ENCODE data around the gene THSD4. TPM values are rescaled to one million over a fixed set of nuclear protein-coding genes. Genes with fewer than 3 reads are reported as not detected.
A peak's percentile ranks its signal among the peaks of the same experiment; 100 is the strongest.

Gene THSD4
- total RNA-seq, 2 experiments from 2014 or later = not detected

DNA sequence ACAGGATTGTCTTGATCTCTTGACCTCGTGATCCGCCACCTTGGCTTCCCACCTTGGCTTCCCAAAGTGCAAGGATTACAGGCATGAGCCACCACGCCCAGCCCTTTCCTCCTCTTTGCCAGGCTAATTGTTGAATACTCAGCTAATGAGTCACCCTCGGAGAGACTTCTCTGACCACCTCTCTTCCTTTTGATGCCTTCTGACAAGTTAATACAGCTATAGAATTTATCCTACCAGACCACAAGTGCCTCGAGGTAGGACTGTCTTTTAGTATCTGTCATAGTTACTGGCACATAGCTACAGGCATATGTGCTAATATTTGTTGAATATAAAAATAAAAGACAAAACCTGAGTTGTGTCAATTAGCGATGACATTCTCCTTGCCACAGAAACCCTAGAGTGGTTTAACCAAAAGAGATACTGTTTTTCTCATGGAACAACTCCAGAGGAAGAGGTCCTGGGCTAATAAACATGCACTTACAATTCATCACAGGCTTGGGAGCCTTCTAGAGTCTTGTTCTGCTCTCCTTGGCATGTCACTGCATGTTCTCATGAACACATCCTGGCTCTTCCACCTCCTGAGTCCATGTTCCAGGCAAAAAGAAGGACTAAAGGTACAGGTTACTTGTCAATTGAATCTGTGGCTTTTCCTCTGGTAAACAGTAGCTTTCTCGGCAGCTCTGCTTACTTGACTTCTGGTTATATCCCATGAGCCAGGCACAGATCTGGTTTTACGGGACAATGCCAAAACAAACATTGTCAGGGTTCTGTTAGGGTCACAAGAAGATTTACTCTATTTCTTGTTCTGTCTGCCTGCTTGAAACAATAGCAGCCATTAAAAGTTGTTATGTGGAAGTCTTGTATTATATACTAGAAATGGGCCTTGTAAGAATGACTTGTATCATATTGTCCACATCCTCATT is 332.3 kb downstream of the THSD4 start:
- Mint-ChIP-seq H3K27ac (no peak overlapping the region), H3K9me3 (no peaks in the 10 kb centered on the region), H3K4me3 (no peak overlapping the region), H3K4me1 (ENCODE audit: low read depth) (no peaks in the 10 kb centered on the region), H3K36me3 (ENCODE audit: low read depth) (no peaks in the 10 kb centered on the region), H3K27me3 (peaks cover 19% of the 10 kb centered on the region)
- H3K36me3 ChIP-seq (ENCODE audit: insufficient read depth, low read length) = no peaks in the 10 kb centered on the region
- CTCF ChIA-PET = no interaction called here
- no peaks in the 10 kb centered on the region for H3K4me1 ChIP-seq (ENCODE audit: insufficient read depth, low read length)
- TF ChIP-seq, protein P1, sequence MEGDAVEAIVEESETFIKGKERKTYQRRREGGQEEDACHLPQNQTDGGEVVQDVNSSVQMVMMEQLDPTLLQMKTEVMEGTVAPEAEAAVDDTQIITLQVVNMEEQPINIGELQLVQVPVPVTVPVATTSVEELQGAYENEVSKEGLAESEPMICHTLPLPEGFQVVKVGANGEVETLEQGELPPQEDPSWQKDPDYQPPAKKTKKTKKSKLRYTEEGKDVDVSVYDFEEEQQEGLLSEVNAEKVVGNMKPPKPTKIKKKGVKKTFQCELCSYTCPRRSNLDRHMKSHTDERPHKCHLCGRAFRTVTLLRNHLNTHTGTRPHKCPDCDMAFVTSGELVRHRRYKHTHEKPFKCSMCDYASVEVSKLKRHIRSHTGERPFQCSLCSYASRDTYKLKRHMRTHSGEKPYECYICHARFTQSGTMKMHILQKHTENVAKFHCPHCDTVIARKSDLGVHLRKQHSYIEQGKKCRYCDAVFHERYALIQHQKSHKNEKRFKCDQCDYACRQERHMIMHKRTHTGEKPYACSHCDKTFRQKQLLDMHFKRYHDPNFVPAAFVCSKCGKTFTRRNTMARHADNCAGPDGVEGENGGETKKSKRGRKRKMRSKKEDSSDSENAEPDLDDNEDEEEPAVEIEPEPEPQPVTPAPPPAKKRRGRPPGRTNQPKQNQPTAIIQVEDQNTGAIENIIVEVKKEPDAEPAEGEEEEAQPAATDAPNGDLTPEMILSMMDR (IDR thresholded peaks at IDR 0.05) = no peak
- no peak overlapping the region for H3K27ac ChIP-seq (ENCODE audit: low read depth in 1 of 2, low read length in 2 of 2)
- intact Hi-C loops (cut with DNase I, micrococcal nuclease) = loop anchor here (10.0 kb wide), 2 partner anchors 473 to 773 kb away; no protein-coding TSS in a partner anchor
- H3K9me3 ChIP-seq (ENCODE audit: control insufficient read depth in 1 of 2, insufficient read depth in 1 of 2, low read length in 2 of 2) = no peaks in the 10 kb centered on the region
- DNase-seq (no peak), ATAC-seq (ENCODE audit: poor library complexity) (no peak)
- POLR2A ChIA-PET = no interaction called here
- H3K27me3 ChIP-seq (ENCODE audit: control insufficient read depth in 1 of 2, insufficient read depth in 2 of 2, low read length in 2 of 2) = peaks cover 0 to 6% of the 10 kb centered on the region in 2 experiments
- H3K4me3 ChIP-seq (ENCODE audit: low read length) = no peak overlapping the region

DNA sequence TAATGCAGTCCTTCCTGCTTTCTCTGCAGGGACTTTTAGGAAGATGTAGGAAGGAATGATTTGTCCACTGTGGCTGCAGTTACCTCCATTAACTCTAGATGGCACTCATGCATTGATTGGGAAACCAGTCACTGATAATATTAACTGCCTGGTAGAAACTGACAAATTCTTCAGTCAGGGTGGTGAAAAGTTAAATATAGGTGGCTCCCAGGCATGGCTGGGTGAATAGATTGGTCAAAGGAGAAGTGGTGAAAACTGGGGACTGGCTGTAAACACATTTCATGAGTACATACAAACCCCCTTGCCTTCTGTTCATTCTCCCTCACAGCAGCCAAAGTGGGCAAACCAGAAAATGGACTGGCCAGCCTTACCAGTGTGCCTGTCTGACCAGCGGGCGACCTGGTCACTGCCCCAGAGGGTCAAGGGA is 333.4 kb downstream of the THSD4 start:
- Mint-ChIP-seq H3K27me3 (peaks cover 14% of the 10 kb centered on the region), H3K36me3 (ENCODE audit: low read depth) (no peaks in the 10 kb centered on the region), H3K9me3 (no peaks in the 10 kb centered on the region), H3K4me1 (ENCODE audit: low read depth) (no peaks in the 10 kb centered on the region), H3K4me3 (no peak overlapping the region), H3K27ac (no peak overlapping the region)
- Histone ChIP-seq H3K36me3 (ENCODE audit: insufficient read depth, low read length) (no peaks in the 10 kb centered on the region), H3K4me1 (ENCODE audit: insufficient read depth, low read length) (no peaks in the 10 kb centered on the region), H3K9me3 (ENCODE audit: control insufficient read depth in 1 of 2, insufficient read depth in 1 of 2, low read length in 2 of 2) (no peaks in the 10 kb centered on the region), H3K4me3 (ENCODE audit: low read length) (no peak overlapping the region), H3K27ac (ENCODE audit: low read depth in 1 of 2, low read length in 2 of 2) (no peak overlapping the region), H3K27me3 (ENCODE audit: control insufficient read depth in 1 of 2, insufficient read depth in 2 of 2, low read length in 2 of 2) (peaks cover 0 to 6% of the 10 kb centered on the region in 2 experiments)
- peak in 2 of 14 experiments; percentile 3 to 18 for DNase-seq
- ChIA-PET POLR2A (no interaction called here), CTCF (no interaction called here)
- ATAC-seq (ENCODE audit: poor library complexity) = no peak
- intact Hi-C loops (cut with DNase I, micrococcal nuclease) = loop anchor here (10.0 kb wide), 2 partner anchors 474 to 774 kb away; no protein-coding TSS in a partner anchor
- TF ChIP-seq, protein P1 (IDR thresholded peaks at IDR 0.05) = peak; percentile 51

DNA sequence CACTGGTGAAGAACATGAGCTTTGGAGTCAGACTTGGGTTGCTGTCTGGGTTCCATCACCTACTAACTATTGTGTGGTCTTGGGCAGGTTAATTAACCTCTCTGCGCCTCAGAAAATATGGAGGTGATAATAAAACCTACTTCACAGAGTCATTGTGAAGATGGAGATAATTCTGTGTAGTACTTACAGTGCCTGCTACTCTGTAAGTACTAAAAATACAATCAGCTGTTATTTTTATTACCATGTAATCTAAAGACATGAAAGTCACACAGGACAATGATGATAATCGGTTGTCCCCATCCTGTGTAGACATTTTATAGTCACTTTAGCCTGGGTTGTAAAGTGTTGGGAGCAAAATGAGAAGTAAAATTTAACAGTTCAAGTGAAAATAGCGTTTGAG is 334.1 kb downstream of the THSD4 start:
- Mint-ChIP-seq H3K27ac (no peak overlapping the region), H3K4me3 (no peak overlapping the region), H3K9me3 (no peaks in the 10 kb centered on the region), H3K27me3 (peaks cover 15% of the 10 kb centered on the region), H3K36me3 (ENCODE audit: low read depth) (no peaks in the 10 kb centered on the region), H3K4me1 (ENCODE audit: low read depth) (no peaks in the 10 kb centered on the region)
- POLR2A ChIA-PET = no interaction called here
- Histone ChIP-seq H3K9me3 (ENCODE audit: control insufficient read depth in 1 of 2, insufficient read depth in 1 of 2, low read length in 2 of 2) (no peaks in the 10 kb centered on the region), H3K4me1 (ENCODE audit: insufficient read depth, low read length) (no peaks in the 10 kb centered on the region), H3K27me3 (ENCODE audit: control insufficient read depth in 1 of 2, insufficient read depth in 2 of 2, low read length in 2 of 2) (peaks cover 0 to 6% of the 10 kb centered on the region in 2 experiments), H3K4me3 (ENCODE audit: low read length) (no peak overlapping the region), H3K36me3 (ENCODE audit: insufficient read depth, low read length) (no peaks in the 10 kb centered on the region), H3K27ac (ENCODE audit: low read depth in 1 of 2, low read length in 2 of 2) (no peak overlapping the region)
- CTCF ChIA-PET = no interaction called here
- DNase-seq = no peak
- intact Hi-C loops (cut with DNase I, micrococcal nuclease) = loop anchor here (10.0 kb wide), 2 partner anchors 475 to 775 kb away; no protein-coding TSS in a partner anchor
- TF ChIP-seq, protein P1 (IDR thresholded peaks at IDR 0.05) = no peak
- ATAC-seq (ENCODE audit: poor library complexity) = no peak

Measured in CD4-positive, alpha-beta T cell (primary cell).